K562 (cell line): Measurements from ENCODE around the gene TBC1D1. TPM values are rescaled to one million over a fixed set of nuclear protein-coding genes. Genes with fewer than 3 reads are reported as not detected.

Source experiments
- CEBPZ ChIP-seq: fragments of 150-350 bp; IDR thresholded peaks from 2 replicates; pipeline ENCODE4 v1.6.1; 2014; ENCODE audit warnings: low read depth, mild to moderate bottlenecking, low read length, borderline replicate concordance
- CTBP1 ChIP-seq: fragments of 450-650 bp; IDR thresholded peaks from 2 replicates; pipeline ENCODE4 v1.6.1; 2016; ENCODE audit warnings: borderline replicate concordance
- E2F6 ChIP-seq, 2 experiments: IDR thresholded peaks; 2 replicates each; pipeline ENCODE4 v1.6.1; 2011; ENCODE audit warnings: borderline replicate concordance in 1 of 2, control low read depth in 1 of 2, low read depth in 1 of 2, low read length in 1 of 2, mild to moderate bottlenecking in 1 of 2, mixed read lengths in 1 of 2, moderate library complexity in 1 of 2; ENCODE audit not compliant: insufficient read depth in 1 of 2, insufficient read length in 1 of 2, poor library complexity in 1 of 2, severe bottlenecking in 1 of 2; ENCODE audit errors: extremely low read depth in 1 of 2
- HOXB6 ChIP-seq: fragments of 250-450 bp; sonication (Bioruptor Pico); IDR thresholded peaks from 2 replicates; pipeline ENCODE4 v1.5.1; 2022; ENCODE audit warnings: mild to moderate bottlenecking, borderline replicate concordance
- KLF10 ChIP-seq: fragments of 250-450 bp; sonication (Bioruptor Pico); IDR thresholded peaks from 2 replicates; pipeline ENCODE4 v1.6.1; 2021; ENCODE audit warnings: matching md5 sums
- LEF1 ChIP-seq: fragments of 450-650 bp; IDR thresholded peaks from 2 replicates; pipeline ENCODE4 v1.6.1; 2016; ENCODE audit warnings: mild to moderate bottlenecking
- PKNOX1 ChIP-seq: fragments of 450-650 bp; IDR thresholded peaks from 2 replicates; pipeline ENCODE4 v1.6.1; 2016
- PRDM10 ChIP-seq: fragments of 450-650 bp; IDR thresholded peaks from 2 replicates; pipeline ENCODE4 v1.6.1; 2018; ENCODE audit not compliant: partially characterized antibody
- THAP7 ChIP-seq: fragments of 250-450 bp; sonication (Bioruptor Pico); IDR thresholded peaks from 2 replicates; pipeline ENCODE4 v1.5.0; 2021
- ZNF212 ChIP-seq: fragments of 450-650 bp; formaldehyde crosslinking; IDR thresholded peaks from 2 replicates; pipeline ENCODE4 v1.4.0; 2020; ENCODE audit warnings: mild to moderate bottlenecking
- ZNF280B ChIP-seq: fragments of 250-450 bp; sonication (Bioruptor Pico); IDR thresholded peaks from 2 replicates; pipeline ENCODE4 v1.5.1; 2021; ENCODE audit warnings: mild to moderate bottlenecking
- ZNF311 ChIP-seq: fragments of 250-450 bp; sonication (Bioruptor Pico); IDR thresholded peaks from 2 replicates; pipeline ENCODE4 v1.4.0; 2020; ENCODE audit warnings: mild to moderate bottlenecking, moderate library complexity
- ZNF740 ChIP-seq, 3 experiments: fragments of 200-800 bp in 1 of 3; sonication (Bioruptor generic) in 1 of 3; sonication (generic) in 1 of 3; formaldehyde crosslinking in 1 of 3; IDR thresholded peaks; 2 replicates each; pipeline versions ENCODE4 v1.6.1 to v1.8.0; 2016 to 2022; ENCODE audit warnings: mild to moderate bottlenecking in 2 of 3, missing compliant biosample characterization in 2 of 3, missing genetic modification characterization in 2 of 3, missing genetic modification reagents in 1 of 3
- polyA plus RNA-seq, 8 experiments: library from polyadenylated mRNA; depleted of rRNA in 4 of 8; stranded (reverse) in 5 of 8; unstranded in 3 of 8; fragments of >200 nt; fragmentation: Nextera tagmentation in 2 of 8; fragmentation: Illumina TruSeq in 1 of 8; extraction: Ambion mirVana in 2 of 8; extraction: Trizol in 1 of 8; gene quantifications; 2 replicates each; pipeline versions ENCODE4 v1.2.1 to v1.2.3, GENCODE V29; 2011 to 2014; ENCODE audit warnings: inconsistent platforms in 1 of 8, missing spikeins in 1 of 8
- total RNA-seq, 7 experiments: library from RNA; depleted of rRNA in 6 of 7; stranded (reverse); fragments of >200 nt in 6 of 7; fragmentation: Illumina TruSeq in 2 of 7; extraction: Trizol in 2 of 7; gene quantifications; 2 replicates each; pipeline versions ENCODE4 v1.2.1 to v1.2.3, GENCODE V29; 2011 to 2021; ENCODE audit warnings: low replicate concordance in 1 of 7

The TBC1D1 gene
- total and polyA plus RNA-seq, 9 of the 15 experiments (the other 6 are each of a cell fraction or from before 2014, with no cell fraction given), result 0.59 to 14.2 (median 8.8) TPM

GRCh38 chr4:38069271-38069760 lies 178.4 kb downstream of the TBC1D1 start (continued):
- TF ChIP-seq THAP7 (CRISPR knock-in tag), result no peak
- no peak for TF ChIP-seq CEBPZ
- TF ChIP-seq PKNOX1, result no peak
- TF ChIP-seq E2F6 (IDR thresholded peaks at IDR 0.05; ENCODE audit: borderline replicate concordance in 1 of 2, extremely low read depth in 1 of 2, insufficient read depth in 1 of 2, insufficient read length in 1 of 2, low read depth in 1 of 2, low read length in 1 of 2, poor library complexity in 1 of 2, severe bottlenecking in 1 of 2), result no peak
- no peak for TF ChIP-seq PRDM10
- peak; percentile 36; the same call in 1 of the 2 replicates for TF ChIP-seq CTBP1
- no peak for TF ChIP-seq KLF10
- no peak for TF ChIP-seq ZNF311 (CRISPR knock-in tag)
- no peak for TF ChIP-seq LEF1
- TF ChIP-seq HOXB6 (CRISPR knock-in tag), result no peak
- TF ChIP-seq ZNF740 (CRISPR knock-in tag; IDR thresholded peaks at IDR 0.05), result no peak
- TF ChIP-seq ZNF740 (tag; IDR thresholded peaks at IDR 0.05), result no peak
- no peak for TF ChIP-seq ZNF280B (CRISPR knock-in tag)
- no peak for TF ChIP-seq ZNF212 (CRISPR knock-in tag)
